ENCODE measurements around the gene SPAG16. TPM values are rescaled to one million over a fixed set of nuclear protein-coding genes. Genes with fewer than 3 reads are reported as not detected.
A peak's percentile ranks its signal among the peaks of the same experiment; 100 is the strongest.

SPAG16 gene
- total RNA-seq, 1 experiment from 2014 or later, result 17.3 TPM

DNA sequence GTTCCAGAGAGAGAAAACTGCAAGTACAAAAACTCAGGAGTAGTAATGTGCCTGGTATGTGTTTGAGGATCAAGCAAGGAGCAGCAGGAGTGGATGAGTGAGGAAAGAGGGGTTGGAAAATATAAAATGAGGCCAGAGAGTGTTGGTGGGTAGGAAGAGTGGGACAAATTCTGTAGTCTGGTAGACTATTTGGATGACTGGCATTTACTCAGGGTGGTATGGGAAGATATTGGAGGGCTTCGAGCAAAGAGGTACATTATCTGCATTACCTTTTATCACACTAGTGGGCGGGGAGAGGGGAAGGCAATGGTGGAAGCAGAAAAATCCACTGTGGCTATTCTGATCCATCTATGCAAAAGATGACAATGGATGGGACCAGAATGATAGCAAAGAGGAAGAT is 744.9 kb downstream of the SPAG16 start:
- Histone ChIP-seq H3T11ph (ENCODE audit: low read length) (no peak overlapping the region), H3K79me1 (ENCODE audit: insufficient read depth, low read depth, low read length, poor library complexity, severe bottlenecking) (no peaks in the 10 kb centered on the region), H3K27ac (ENCODE audit: insufficient read length, low read depth, low read length) (no peak overlapping the region), H3K56ac (ENCODE audit: insufficient read length, low read depth, low read length) (no peak overlapping the region), H3K9me3 (ENCODE audit: control insufficient read depth, low read depth, low read length) (no peaks in the 10 kb centered on the region), H3K23me2 (ENCODE audit: insufficient read length, low read depth, low read length, poor library complexity, severe bottlenecking) (no peaks in the 10 kb centered on the region), H3K4me2 (ENCODE audit: insufficient read depth, insufficient read length, low read length) (no peak overlapping the region), H2BK15ac (ENCODE audit: low read depth, low read length) (no peak overlapping the region), H4K20me1 (ENCODE audit: control insufficient read depth, insufficient read depth, insufficient read length) (no peaks in the 10 kb centered on the region), H3K4me1 (ENCODE audit: insufficient read depth, low read length) (no peaks in the 10 kb centered on the region), H3K23ac (ENCODE audit: insufficient read length, low read depth, low read length) (no peak overlapping the region), H2BK5ac (ENCODE audit: insufficient read length, low read length) (no peak overlapping the region), H3K14ac (ENCODE audit: insufficient read depth, low read length) (no peak overlapping the region), H2BK120ac (ENCODE audit: low read depth, low read length, poor library complexity, severe bottlenecking) (no peak overlapping the region), H2BK20ac (ENCODE audit: low read depth, low read length, poor library complexity, severe bottlenecking) (no peak overlapping the region), H3K9ac (ENCODE audit: extremely low read depth, insufficient read length, low read length) (no peak overlapping the region), H4K8ac (replicated peaks; ENCODE audit: insufficient read length, low read depth, low read length) (no peak overlapping the region), H2BK12ac (ENCODE audit: insufficient read length, low read depth, low read length) (no peak overlapping the region), H3K18ac (ENCODE audit: insufficient read length, low read depth, low read length) (no peak overlapping the region), H2AK5ac (ENCODE audit: insufficient read length, low read length) (no peak overlapping the region), H4K5ac (ENCODE audit: insufficient read length, low read depth, low read length) (no peak overlapping the region), H3K27me3 (ENCODE audit: insufficient read depth, low read length) (no peaks in the 10 kb centered on the region), H4K91ac (ENCODE audit: insufficient read length, low read depth, low read length) (no peak overlapping the region), H3K4ac (ENCODE audit: low read depth, low read length) (no peak overlapping the region), H2AFZ (ENCODE audit: low read length) (no peak overlapping the region), H3K79me2 (ENCODE audit: insufficient read depth, low read length) (no peaks in the 10 kb centered on the region)
- no peak for DNase-seq
- Mint-ChIP-seq H3K27me3 (ENCODE audit: low read depth) (no peaks in the 10 kb centered on the region), H3K36me3 (ENCODE audit: insufficient read depth in 1 of 3, low read depth in 3 of 3) (no peaks in the 10 kb centered on the region), H3K4me1 (peaks cover 8 to 10% of the 10 kb centered on the region in 2 experiments; a peak in 3 of 4 replicates), H3K9me3 (no peaks in the 10 kb centered on the region; a peak in 1 of 5 replicates), H3K27ac (0 out of 7 replicates have a peak overlapping the region, but pooled peaks of 1 of the 3 experiments have one; percentile 3), H3K4me3 (no peak overlapping the region)
- WGBS (ENCODE audit: extremely low coverage, insufficient read length, low lambda C conversion rate), result no CpG with 5 or more reads among the region's 2 CpGs
- TF ChIP-seq, protein P1, sequence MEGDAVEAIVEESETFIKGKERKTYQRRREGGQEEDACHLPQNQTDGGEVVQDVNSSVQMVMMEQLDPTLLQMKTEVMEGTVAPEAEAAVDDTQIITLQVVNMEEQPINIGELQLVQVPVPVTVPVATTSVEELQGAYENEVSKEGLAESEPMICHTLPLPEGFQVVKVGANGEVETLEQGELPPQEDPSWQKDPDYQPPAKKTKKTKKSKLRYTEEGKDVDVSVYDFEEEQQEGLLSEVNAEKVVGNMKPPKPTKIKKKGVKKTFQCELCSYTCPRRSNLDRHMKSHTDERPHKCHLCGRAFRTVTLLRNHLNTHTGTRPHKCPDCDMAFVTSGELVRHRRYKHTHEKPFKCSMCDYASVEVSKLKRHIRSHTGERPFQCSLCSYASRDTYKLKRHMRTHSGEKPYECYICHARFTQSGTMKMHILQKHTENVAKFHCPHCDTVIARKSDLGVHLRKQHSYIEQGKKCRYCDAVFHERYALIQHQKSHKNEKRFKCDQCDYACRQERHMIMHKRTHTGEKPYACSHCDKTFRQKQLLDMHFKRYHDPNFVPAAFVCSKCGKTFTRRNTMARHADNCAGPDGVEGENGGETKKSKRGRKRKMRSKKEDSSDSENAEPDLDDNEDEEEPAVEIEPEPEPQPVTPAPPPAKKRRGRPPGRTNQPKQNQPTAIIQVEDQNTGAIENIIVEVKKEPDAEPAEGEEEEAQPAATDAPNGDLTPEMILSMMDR (conservative IDR thresholded peaks at IDR 0.05), result no peak

All from H9 (cell line).